ENCODE results near the gene KRTAP10-10. TPM values are rescaled to one million over a fixed set of nuclear protein-coding genes. Genes with fewer than 3 reads are reported as not detected.

The KRTAP10-10 gene
- total RNA-seq, 2 donors from 2014 or later = not detected

DNA sequence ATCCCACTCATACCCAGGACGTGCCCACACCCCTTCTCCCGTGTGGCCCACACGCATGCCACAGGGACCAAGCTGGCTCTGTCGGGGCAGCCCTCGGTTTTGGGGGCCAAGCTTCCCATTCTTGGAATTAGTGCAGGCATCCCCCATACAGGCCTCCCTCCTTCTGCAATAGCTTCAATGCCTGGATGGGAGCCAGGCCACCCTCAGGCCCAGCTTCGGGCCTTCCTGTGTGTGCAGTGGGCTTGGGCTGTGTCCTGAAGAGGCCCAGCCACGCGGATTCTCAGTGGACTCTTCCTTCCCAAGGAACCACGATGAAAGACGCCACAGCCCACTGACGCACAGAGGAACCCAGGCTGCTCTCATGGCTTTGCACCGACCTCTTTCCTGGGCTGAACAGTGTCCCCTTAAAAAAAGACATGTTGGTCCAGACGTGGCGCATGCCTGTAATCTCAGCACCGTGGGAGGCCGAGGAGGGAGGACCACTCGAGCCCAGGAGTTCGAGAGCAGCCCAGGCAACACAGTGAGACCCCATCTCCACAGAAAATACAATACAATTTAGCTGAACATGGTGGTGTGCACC is 12.5 kb downstream of the KRTAP10-10 start:
- H3K27ac Mint-ChIP-seq = no peak overlapping the region
- Histone ChIP-seq H3K9me3 (ENCODE audit: control insufficient read depth, low read length) (peaks cover 11% of the 10 kb centered on the region), H3K36me3 (ENCODE audit: control insufficient read depth, insufficient read depth, low read length) (no peaks in the 10 kb centered on the region), H3K9ac (ENCODE audit: extremely low read depth, low read length, poor library complexity, severe bottlenecking) (no peak overlapping the region), H3K27me3 (ENCODE audit: control insufficient read depth, insufficient read depth, low read length, poor library complexity, severe bottlenecking) (no peaks in the 10 kb centered on the region), H3K4me1 (ENCODE audit: control insufficient read depth, insufficient read depth, low read length) (no peaks in the 10 kb centered on the region), H3K4me3 (ENCODE audit: low read length) (no peak overlapping the region), H3K27ac (ENCODE audit: low read depth, low read length) (no peak overlapping the region)
- no peak for DNase-seq
- peaks cover 4% of the 10 kb centered on the region for H3K36me3 Mint-ChIP-seq (ENCODE audit: low read depth)
- WGBS, 2 experiments (ENCODE audit: insufficient coverage in 1 of 2, insufficient read length in 1 of 2) = 94 to 96% methylated on average over 15 to 18 of the region's 18 CpGs
- H3K27me3 Mint-ChIP-seq (ENCODE audit: insufficient read depth) = peaks cover 4% of the 10 kb centered on the region
- TF ChIP-seq, protein P1, sequence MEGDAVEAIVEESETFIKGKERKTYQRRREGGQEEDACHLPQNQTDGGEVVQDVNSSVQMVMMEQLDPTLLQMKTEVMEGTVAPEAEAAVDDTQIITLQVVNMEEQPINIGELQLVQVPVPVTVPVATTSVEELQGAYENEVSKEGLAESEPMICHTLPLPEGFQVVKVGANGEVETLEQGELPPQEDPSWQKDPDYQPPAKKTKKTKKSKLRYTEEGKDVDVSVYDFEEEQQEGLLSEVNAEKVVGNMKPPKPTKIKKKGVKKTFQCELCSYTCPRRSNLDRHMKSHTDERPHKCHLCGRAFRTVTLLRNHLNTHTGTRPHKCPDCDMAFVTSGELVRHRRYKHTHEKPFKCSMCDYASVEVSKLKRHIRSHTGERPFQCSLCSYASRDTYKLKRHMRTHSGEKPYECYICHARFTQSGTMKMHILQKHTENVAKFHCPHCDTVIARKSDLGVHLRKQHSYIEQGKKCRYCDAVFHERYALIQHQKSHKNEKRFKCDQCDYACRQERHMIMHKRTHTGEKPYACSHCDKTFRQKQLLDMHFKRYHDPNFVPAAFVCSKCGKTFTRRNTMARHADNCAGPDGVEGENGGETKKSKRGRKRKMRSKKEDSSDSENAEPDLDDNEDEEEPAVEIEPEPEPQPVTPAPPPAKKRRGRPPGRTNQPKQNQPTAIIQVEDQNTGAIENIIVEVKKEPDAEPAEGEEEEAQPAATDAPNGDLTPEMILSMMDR (conservative IDR thresholded peaks at IDR 0.05) = no peak
- no peak overlapping the region for H3K4me3 Mint-ChIP-seq
- H3K4me1 Mint-ChIP-seq = peaks cover 7% of the 10 kb centered on the region
- H3K9me3 Mint-ChIP-seq = peaks cover 17% of the 10 kb centered on the region

DNA sequence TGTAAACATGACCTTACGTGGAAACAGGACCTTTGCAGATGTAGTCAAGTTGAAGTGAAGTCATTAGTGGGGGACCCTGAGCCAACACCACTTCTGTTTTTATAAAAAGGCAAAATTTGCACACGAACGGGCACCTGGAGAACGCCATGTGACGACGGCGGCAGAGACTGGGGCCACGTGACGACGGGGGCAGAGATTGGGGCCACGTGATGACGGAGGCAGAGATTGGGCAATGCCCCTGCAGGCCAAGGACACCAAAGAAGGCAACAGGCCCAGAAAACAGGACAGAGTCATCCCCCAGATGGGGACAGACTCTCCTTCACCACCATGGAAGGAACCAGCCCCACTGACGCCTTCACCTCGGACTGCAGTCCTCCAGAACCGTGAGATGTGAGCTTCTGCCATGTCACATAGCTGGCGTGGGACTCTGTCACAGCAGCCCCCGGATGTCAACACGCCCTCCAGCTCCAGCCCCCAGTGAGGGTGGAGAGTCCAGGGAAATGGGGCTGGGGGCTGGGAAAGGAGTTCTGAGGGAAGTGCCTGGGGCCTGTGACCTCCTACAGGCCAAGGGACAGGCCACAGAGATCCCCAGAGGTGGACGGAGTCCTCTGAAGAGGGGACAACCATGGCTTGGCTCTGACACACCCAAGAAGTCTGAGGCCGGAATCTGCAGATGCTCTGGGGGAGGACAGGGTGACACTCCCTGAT is 13.3 kb downstream of the KRTAP10-10 start:
- Histone ChIP-seq H3K27me3 (ENCODE audit: control insufficient read depth, insufficient read depth, low read length, poor library complexity, severe bottlenecking) (no peaks in the 10 kb centered on the region), H3K9me3 (ENCODE audit: control insufficient read depth, low read length) (peaks cover 3% of the 10 kb centered on the region), H3K4me1 (ENCODE audit: control insufficient read depth, insufficient read depth, low read length) (no peaks in the 10 kb centered on the region), H3K36me3 (ENCODE audit: control insufficient read depth, insufficient read depth, low read length) (no peaks in the 10 kb centered on the region), H3K4me3 (ENCODE audit: low read length) (no peak overlapping the region), H3K27ac (ENCODE audit: low read depth, low read length) (no peak overlapping the region), H3K9ac (ENCODE audit: extremely low read depth, low read length, poor library complexity, severe bottlenecking) (no peak overlapping the region)
- no peaks in the 10 kb centered on the region for H3K36me3 Mint-ChIP-seq (ENCODE audit: low read depth)
- 93 to 95% methylated on average over 15 to 20 of the region's 20 CpGs for WGBS, 2 experiments (ENCODE audit: insufficient coverage in 1 of 2, insufficient read length in 1 of 2)
- no peak overlapping the region for H3K27ac Mint-ChIP-seq
- no peak overlapping the region for H3K4me3 Mint-ChIP-seq
- TF ChIP-seq, protein P1 (conservative IDR thresholded peaks at IDR 0.05) = no peak
- H3K27me3 Mint-ChIP-seq (ENCODE audit: insufficient read depth) = peaks cover 4% of the 10 kb centered on the region
- H3K9me3 Mint-ChIP-seq = peaks cover 9% of the 10 kb centered on the region
- no peak for DNase-seq
- H3K4me1 Mint-ChIP-seq = peaks cover 7% of the 10 kb centered on the region

DNA sequence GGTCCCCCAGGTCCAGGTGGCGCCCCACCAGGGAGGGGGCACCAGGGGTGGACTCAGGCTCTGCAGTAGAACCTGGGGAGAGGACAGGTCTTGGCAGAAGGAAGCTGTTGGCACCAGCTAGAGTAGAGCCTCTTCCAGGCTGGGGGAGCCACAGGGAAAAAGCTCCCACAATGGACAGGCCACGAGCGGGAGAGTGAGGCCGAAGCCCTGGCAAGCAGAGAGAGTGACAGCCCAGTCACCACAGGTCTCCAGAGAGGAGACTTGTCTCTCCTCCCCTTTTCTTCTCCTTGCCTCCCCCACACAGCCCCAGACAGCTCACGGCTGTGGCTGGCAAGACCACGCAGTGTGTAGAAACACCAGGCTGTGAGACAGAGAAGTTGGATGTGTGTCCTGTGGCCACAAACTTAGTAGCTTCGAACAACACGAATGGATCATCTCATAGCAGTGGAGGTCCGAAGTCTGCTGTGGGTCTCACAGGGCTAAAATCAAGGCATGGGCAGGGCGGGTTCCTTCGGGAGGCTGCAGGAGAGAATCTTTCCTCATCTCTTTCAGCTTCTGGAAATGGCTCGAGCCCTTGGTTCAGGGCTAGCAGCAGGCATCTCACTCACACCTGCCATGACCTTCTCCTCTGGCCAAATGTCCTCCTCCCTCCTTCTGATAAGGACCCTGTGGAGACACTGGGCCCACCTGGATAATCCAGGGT is 14.0 kb downstream of the KRTAP10-10 start:
- Mint-ChIP-seq H3K4me3 (no peak overlapping the region), H3K4me1 (peaks cover 7% of the 10 kb centered on the region)

More for the DNA sequence above, 14.0 kb downstream of the KRTAP10-10 start:
- TF ChIP-seq, protein P1 (conservative IDR thresholded peaks at IDR 0.05) = no peak
- Mint-ChIP-seq H3K27ac (no peak overlapping the region), H3K36me3 (ENCODE audit: low read depth) (no peaks in the 10 kb centered on the region), H3K9me3 (peaks cover 7% of the 10 kb centered on the region), H3K27me3 (ENCODE audit: insufficient read depth) (peaks cover 4% of the 10 kb centered on the region)
- Histone ChIP-seq H3K4me1 (ENCODE audit: control insufficient read depth, insufficient read depth, low read length) (no peaks in the 10 kb centered on the region), H3K36me3 (ENCODE audit: control insufficient read depth, insufficient read depth, low read length) (no peaks in the 10 kb centered on the region), H3K27me3 (ENCODE audit: control insufficient read depth, insufficient read depth, low read length, poor library complexity, severe bottlenecking) (no peaks in the 10 kb centered on the region), H3K4me3 (ENCODE audit: low read length) (no peak overlapping the region), H3K9me3 (ENCODE audit: control insufficient read depth, low read length) (no peaks in the 10 kb centered on the region), H3K27ac (ENCODE audit: low read depth, low read length) (no peak overlapping the region), H3K9ac (ENCODE audit: extremely low read depth, low read length, poor library complexity, severe bottlenecking) (no peak overlapping the region)
- 91 to 98% methylated on average over 9 to 12 of the region's 12 CpGs for WGBS, 2 experiments (ENCODE audit: insufficient coverage in 1 of 2, insufficient read length in 1 of 2)
- DNase-seq = no peak

Measured in endodermal cell (in vitro differentiated cells).